GM23338 (cell line): ENCODE data around the gene CIT. TPM values are rescaled to one million over a fixed set of nuclear protein-coding genes. Genes with fewer than 3 reads are reported as not detected.

Experiments used
- ATAC-seq: fragments of 200-7000 bp; cut with Tn5 transposase; 3 replicates; pipeline ENCODE4 v1.9.1; 2020
- DNase-seq: peaks from one replicate; pipeline ENCODE4 v3.0.0-alpha.2; 2015; ENCODE audit warnings: low spot score
- H2AFZ ChIP-seq: fragments of 200-600 bp; sonication (generic); 2 replicates; pipeline ENCODE4 v1.8.0; 2016; ENCODE audit warnings: antibody characterized with exemption, mild to moderate bottlenecking, moderate library complexity
- H3F3A ChIP-seq: fragments of 200-600 bp; sonication (generic); replicated peaks from 2 replicates; pipeline ENCODE4 v1.8.0; 2017; ENCODE audit warnings: antibody characterized with exemption, mixed run types, low read depth
- H3K27ac ChIP-seq: fragments of 200-600 bp; sonication (generic); 2 replicates; pipeline ENCODE4 v1.6.1; 2016; ENCODE audit warnings: low read depth
- H3K27me3 ChIP-seq: fragments of 200-600 bp; sonication (generic); 2 replicates; pipeline ENCODE4 v1.8.0; 2016; ENCODE audit warnings: mild to moderate bottlenecking, mixed run types, moderate library complexity; ENCODE audit not compliant: insufficient read depth
- H3K36me3 ChIP-seq: fragments of 200-600 bp; sonication (generic); 2 replicates; pipeline ENCODE4 v1.8.0; 2016; ENCODE audit warnings: mild to moderate bottlenecking; ENCODE audit not compliant: insufficient read depth
- H3K4me1 ChIP-seq: fragments of 200-600 bp; sonication (generic); 2 replicates; pipeline ENCODE4 v1.8.0; 2016; ENCODE audit warnings: mild to moderate bottlenecking, moderate library complexity; ENCODE audit not compliant: insufficient read depth
- H3K4me2 ChIP-seq: fragments of 200-600 bp; sonication (generic); 2 replicates; pipeline ENCODE4 v1.7.1; 2017; ENCODE audit warnings: mixed run types
- H3K4me3 ChIP-seq: fragments of 200-600 bp; sonication (generic); 2 replicates; pipeline ENCODE4 v1.6.1; 2016; ENCODE audit warnings: mixed run types
- H3K79me2 ChIP-seq: fragments of 200-600 bp; sonication (generic); replicated peaks from 2 replicates; pipeline ENCODE4 v1.8.0; 2017; ENCODE audit warnings: mild to moderate bottlenecking; ENCODE audit not compliant: insufficient read depth
- H3K9me2 ChIP-seq: fragments of 200-600 bp; sonication (generic); 2 replicates; pipeline ENCODE4 v1.8.0; 2017; ENCODE audit not compliant: insufficient read depth
- H4K20me1 ChIP-seq: fragments of 200-600 bp; sonication (generic); replicated peaks from 2 replicates; pipeline ENCODE4 v1.8.0; 2017; ENCODE audit warnings: mild to moderate bottlenecking; ENCODE audit not compliant: insufficient read depth
- H3K27ac Mint-ChIP-seq: 2 replicates; pipeline ENCODE4 v1.8.0; 2020; ENCODE audit warnings: inconsistent platforms, mild to moderate bottlenecking, moderate library complexity, mixed read lengths
- H3K27me3 Mint-ChIP-seq: 3 replicates; pipeline ENCODE4 v1.8.0; 2022; ENCODE audit warnings: low read depth, mild to moderate bottlenecking, moderate library complexity, mixed read lengths, inconsistent platforms; ENCODE audit not compliant: insufficient read depth, poor library complexity
- H3K36me3 Mint-ChIP-seq: 3 replicates; pipeline ENCODE4 v1.8.0; 2021; ENCODE audit warnings: low read depth, mild to moderate bottlenecking, inconsistent platforms, moderate library complexity, mixed read lengths
- H3K4me1 Mint-ChIP-seq: 3 replicates; pipeline ENCODE4 v1.8.0; 2020; ENCODE audit warnings: mild to moderate bottlenecking, inconsistent platforms, mixed read lengths
- H3K4me3 Mint-ChIP-seq: 3 replicates; pipeline ENCODE4 v1.8.0; 2021; ENCODE audit warnings: moderate library complexity, mild to moderate bottlenecking, inconsistent platforms, mixed read lengths
- H3K9me3 Mint-ChIP-seq: 3 replicates; pipeline ENCODE4 v1.8.0; 2020; ENCODE audit warnings: moderate library complexity, mild to moderate bottlenecking, inconsistent platforms, mixed read lengths
- CREB1 ChIP-seq: fragments of 250-450 bp; sonication (Bioruptor Pico); IDR thresholded peaks from 2 replicates; pipeline ENCODE4 v1.5.0; 2020; ENCODE audit warnings: low read depth, mild to moderate bottlenecking, moderate library complexity
- CTCF ChIP-seq, 2 experiments: fragments of 200-600 bp in 1 of 2; sonication (generic) in 1 of 2; conservative IDR thresholded peaks; 2 replicates each; pipeline versions ENCODE4 v1.5.1 to v1.6.1; 2016 to 2017; ENCODE audit warnings: antibody characterized with exemption in 2 of 2, low read depth in 2 of 2, mild to moderate bottlenecking in 2 of 2, moderate library complexity in 1 of 2
- ETS1 ChIP-seq: IDR thresholded peaks from 2 replicates; pipeline ENCODE4 v1.6.1; 2016; ENCODE audit warnings: antibody characterized with exemption
- EZH2 ChIP-seq: fragments of 200-600 bp; sonication (generic); IDR thresholded peaks from one replicate; pipeline ENCODE4 v1.8.0; 2017; ENCODE audit warnings: antibody characterized with exemption, mild to moderate bottlenecking, low read depth; ENCODE audit not compliant: unreplicated experiment
- EZH2phosphoT487 ChIP-seq: fragments of 200-600 bp; sonication (generic); IDR thresholded peaks from one replicate; pipeline ENCODE4 v1.8.1; 2018; ENCODE audit warnings: antibody characterized with exemption; ENCODE audit not compliant: unreplicated experiment
- JUNB ChIP-seq: IDR thresholded peaks from one replicate; pipeline ENCODE4 v1.6.1; 2016; ENCODE audit warnings: antibody characterized with exemption; ENCODE audit not compliant: unreplicated experiment
- NANOG ChIP-seq: IDR thresholded peaks from 2 replicates; pipeline ENCODE4 v1.6.1; 2016; ENCODE audit warnings: antibody characterized with exemption, borderline replicate concordance
- POLR2AphosphoS5 ChIP-seq: IDR thresholded peaks from 2 replicates; pipeline ENCODE4 v1.6.1; 2016; ENCODE audit warnings: antibody characterized with exemption, low read depth
- STAT1 ChIP-seq: IDR thresholded peaks from one replicate; pipeline ENCODE4 v1.6.1; 2016; ENCODE audit warnings: antibody characterized with exemption; ENCODE audit not compliant: unreplicated experiment
- ZNF114 ChIP-seq: fragments of 250-450 bp; sonication (Bioruptor Pico); IDR thresholded peaks from 2 replicates; pipeline ENCODE4 v1.5.0; 2020; ENCODE audit warnings: mild to moderate bottlenecking, moderate library complexity
- ZNF331 ChIP-seq: fragments of 250-450 bp; sonication (Bioruptor Pico); IDR thresholded peaks from 2 replicates; pipeline ENCODE4 v1.5.0; 2020; ENCODE audit warnings: low read depth, mild to moderate bottlenecking, moderate library complexity
- polyA plus RNA-seq: library from polyadenylated mRNA; unstranded; fragments of >200 nt; fragmentation: Nextera tagmentation; extraction: Ambion mirVana; gene quantifications from 2 replicates; pipeline ENCODE4 v1.2.1, GENCODE V29; 2016
- total RNA-seq: library from RNA; depleted of rRNA; stranded (reverse); fragments of >200 nt; shearing (Covaris generic); gene quantifications from 2 replicates; pipeline ENCODE4 v1.2.3, GENCODE V29; 2014
- TF ChIP-seq, protein P1 (sequence below): IDR thresholded peaks from one replicate; pipeline ENCODE4 v1.6.1; 2018; ENCODE audit warnings: antibody characterized with exemption; ENCODE audit not compliant: unreplicated experiment

Gene CIT
- total and polyA plus RNA-seq, 2 experiments from 2014 or later: 9.7 to 47.8 TPM

DNA sequence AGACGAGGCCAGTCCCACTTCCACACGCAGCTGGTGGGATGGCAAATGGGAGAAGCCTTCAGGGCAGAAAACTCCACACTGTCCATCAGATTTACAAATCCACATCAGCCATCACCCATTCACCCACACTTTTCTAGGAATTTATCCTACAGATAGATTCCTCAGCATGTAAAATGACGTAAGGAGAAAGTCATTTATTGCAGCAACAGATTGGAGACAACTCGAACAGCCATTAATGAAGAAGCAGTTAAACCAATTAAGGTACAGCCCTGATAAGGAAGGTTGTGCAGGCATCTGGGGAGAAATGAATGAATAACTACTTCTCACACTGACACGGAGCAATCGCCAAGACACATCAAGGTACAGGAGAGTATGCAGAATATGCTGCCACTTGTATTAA is 183.0 kb downstream of the CIT start (continued):
- TF ChIP-seq, protein P1, sequence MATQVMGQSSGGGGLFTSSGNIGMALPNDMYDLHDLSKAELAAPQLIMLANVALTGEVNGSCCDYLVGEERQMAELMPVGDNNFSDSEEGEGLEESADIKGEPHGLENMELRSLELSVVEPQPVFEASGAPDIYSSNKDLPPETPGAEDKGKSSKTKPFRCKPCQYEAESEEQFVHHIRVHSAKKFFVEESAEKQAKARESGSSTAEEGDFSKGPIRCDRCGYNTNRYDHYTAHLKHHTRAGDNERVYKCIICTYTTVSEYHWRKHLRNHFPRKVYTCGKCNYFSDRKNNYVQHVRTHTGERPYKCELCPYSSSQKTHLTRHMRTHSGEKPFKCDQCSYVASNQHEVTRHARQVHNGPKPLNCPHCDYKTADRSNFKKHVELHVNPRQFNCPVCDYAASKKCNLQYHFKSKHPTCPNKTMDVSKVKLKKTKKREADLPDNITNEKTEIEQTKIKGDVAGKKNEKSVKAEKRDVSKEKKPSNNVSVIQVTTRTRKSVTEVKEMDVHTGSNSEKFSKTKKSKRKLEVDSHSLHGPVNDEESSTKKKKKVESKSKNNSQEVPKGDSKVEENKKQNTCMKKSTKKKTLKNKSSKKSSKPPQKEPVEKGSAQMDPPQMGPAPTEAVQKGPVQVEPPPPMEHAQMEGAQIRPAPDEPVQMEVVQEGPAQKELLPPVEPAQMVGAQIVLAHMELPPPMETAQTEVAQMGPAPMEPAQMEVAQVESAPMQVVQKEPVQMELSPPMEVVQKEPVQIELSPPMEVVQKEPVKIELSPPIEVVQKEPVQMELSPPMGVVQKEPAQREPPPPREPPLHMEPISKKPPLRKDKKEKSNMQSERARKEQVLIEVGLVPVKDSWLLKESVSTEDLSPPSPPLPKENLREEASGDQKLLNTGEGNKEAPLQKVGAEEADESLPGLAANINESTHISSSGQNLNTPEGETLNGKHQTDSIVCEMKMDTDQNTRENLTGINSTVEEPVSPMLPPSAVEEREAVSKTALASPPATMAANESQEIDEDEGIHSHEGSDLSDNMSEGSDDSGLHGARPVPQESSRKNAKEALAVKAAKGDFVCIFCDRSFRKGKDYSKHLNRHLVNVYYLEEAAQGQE: no peak
- TF ChIP-seq CTCF (conservative IDR thresholded peaks at IDR 0.05; ENCODE audit: low read depth in 2 of 2) (no peak), JUNB (no peak), CREB1 (CRISPR knock-in tag) (no peak), ZNF114 (CRISPR knock-in tag) (no peak), ZNF331 (no peak), NANOG (no peak), STAT1 (no peak), ETS1 (no peak)

DNA sequence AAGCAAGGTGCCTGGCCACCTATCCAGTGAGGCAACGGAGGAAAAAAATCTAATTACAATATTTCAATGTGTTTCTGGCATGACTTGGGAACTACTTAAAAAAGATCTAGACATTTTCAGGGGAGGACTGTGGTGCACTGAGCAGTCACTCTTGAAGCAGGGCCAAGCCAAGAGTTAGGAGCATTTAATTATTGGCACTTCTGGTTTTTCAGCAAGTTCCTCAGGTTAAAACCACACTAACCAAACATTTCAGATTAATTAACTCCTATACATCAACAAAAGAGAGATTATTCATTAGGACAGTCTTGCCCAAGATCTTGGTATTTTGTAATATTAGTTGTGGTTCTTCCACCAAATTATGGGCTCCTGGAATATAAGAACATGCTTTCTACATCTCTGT is 183.6 kb downstream of the CIT start:
- H3K4me3 Mint-ChIP-seq: no peak overlapping the region
- peaks cover 4% of the 10 kb centered on the region; the same call in 1 of the 3 replicates for H3K4me1 Mint-ChIP-seq
- H3K9me3 Mint-ChIP-seq: no peaks in the 10 kb centered on the region
- H3K4me2 ChIP-seq: no peak overlapping the region
- H3K27me3 ChIP-seq: no peaks in the 10 kb centered on the region
- H3K36me3 Mint-ChIP-seq: peaks cover 37% of the 10 kb centered on the region
- H3K27me3 Mint-ChIP-seq: peaks cover 3% of the 10 kb centered on the region
- H2AFZ ChIP-seq: no peak overlapping the region
- H3K27ac Mint-ChIP-seq: no peak overlapping the region
- H4K20me1 ChIP-seq: no peaks in the 10 kb centered on the region; the same call in none of the 2 replicates
- no peak for ATAC-seq
- H3F3A ChIP-seq: no peaks in the 10 kb centered on the region
- DNase-seq: no peak
- H3K4me3 ChIP-seq: no peak overlapping the region
- no peaks in the 10 kb centered on the region for H3K9me2 ChIP-seq
- no peaks in the 10 kb centered on the region for H3K4me1 ChIP-seq
- H3K79me2 ChIP-seq: no peaks in the 10 kb centered on the region
- H3K36me3 ChIP-seq: 0 out of 2 replicates have a peak, but pooled peaks cover 7% of the 10 kb centered on the region
- no peak overlapping the region for H3K27ac ChIP-seq
- TF ChIP-seq JUNB (no peak), CTCF (conservative IDR thresholded peaks at IDR 0.05; ENCODE audit: low read depth in 2 of 2) (no peak), CREB1 (CRISPR knock-in tag) (no peak), EZH2 (no peak), POLR2AphosphoS5 (no peak), EZH2phosphoT487 (no peak), NANOG (no peak), ETS1 (no peak), ZNF114 (CRISPR knock-in tag) (no peak)
- TF ChIP-seq, protein P1: no peak
